ENCODE results near the gene TBC1D22A.
A peak's percentile ranks its signal among the peaks of the same experiment; 100 is the strongest.

The TBC1D22A gene

DNA sequence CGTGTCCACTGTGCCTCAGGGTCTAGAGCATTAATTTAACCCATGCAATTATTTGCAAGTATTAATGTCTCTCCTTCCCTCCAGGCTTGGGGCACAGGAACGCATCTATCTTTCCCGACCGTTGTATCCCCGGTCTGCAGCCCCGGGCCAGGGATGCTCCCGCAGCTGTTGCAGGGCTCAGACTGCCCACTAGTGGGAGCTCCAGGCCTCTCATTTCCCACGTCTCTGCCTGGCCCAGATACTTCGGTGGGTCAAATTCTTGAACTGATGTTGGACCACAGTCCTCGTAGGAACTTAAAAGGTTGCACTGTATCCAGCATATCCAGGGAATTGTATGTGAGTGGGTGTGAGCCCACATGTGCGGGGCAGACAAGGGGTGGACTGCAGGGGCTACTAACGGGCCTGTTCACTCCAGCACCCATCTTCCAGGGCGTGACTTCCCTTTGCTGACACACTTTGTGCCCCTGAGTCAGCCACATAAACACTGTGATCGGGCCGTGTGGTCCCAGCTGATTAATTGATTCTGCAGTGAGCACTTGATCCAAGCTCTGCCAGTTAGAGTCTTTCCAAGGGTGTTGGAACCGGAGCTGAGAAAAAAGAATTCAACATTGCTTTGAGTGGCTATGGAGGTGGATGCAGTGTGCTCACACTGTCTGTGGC lies 451.3 kb downstream of the TBC1D22A start:
- DNase-seq = peak; percentile 78

DNA sequence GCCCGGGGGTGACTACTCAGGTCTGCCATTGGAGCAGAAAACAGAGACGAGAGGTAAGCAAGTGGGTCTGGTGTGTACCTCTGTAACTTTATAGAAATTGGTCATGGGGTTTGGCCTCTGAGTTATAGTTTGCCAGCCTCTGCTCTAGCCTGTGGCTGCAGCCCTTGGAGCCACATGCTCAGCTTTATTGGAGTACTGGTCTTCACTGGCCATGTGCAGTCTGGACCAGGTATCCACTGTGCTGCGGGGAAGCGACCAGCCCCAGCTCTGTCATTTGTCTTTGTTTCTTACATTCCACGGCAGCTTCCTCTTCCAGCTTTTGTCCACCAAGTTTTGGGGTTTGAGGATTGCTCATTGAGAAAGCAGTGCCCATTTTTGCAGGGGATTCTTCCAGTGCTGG lies 453.4 kb downstream of the TBC1D22A start:
- no peak for DNase-seq

DNA sequence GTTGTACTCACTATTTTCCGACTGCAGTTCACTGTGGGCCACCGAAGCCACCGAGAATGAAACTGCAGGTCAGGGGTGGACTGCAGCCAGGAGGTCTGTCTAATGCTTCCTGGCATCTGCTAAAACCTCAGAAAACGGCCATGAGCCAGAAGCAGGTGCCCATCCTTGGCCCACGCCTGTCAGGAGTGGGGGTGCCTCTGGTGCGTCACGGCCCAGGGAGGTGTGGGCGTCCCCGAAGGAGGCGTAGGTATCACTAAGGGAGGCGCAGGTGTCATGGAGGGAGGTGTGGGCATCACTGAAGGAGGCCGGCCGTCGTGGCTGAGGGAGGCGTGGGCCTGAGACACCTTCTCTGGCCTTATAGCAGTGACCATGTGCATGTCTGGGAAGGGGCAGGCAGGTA lies 456.2 kb downstream of the TBC1D22A start:
- DNase-seq = no peak

DNA sequence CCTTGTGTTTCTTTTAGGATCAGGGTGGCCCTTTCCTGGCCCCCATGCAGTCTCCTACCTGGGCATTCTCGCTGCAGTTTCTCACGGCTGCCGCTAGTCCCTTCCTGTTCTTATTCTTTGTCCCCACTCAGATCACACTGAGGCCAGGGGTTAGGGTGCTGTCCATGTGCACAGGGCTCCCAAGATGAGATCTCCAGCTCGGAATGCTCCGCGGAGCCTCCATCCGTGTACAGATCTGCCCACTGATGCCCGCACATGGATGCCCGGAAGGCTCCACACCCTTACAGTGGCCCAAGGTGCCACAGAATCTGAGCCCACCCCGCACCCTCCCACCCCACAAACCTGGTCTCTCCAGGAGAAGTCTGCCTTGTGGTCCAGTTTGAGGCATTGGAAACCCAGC lies 457.3 kb downstream of the TBC1D22A start:
- no peak for DNase-seq

DNA sequence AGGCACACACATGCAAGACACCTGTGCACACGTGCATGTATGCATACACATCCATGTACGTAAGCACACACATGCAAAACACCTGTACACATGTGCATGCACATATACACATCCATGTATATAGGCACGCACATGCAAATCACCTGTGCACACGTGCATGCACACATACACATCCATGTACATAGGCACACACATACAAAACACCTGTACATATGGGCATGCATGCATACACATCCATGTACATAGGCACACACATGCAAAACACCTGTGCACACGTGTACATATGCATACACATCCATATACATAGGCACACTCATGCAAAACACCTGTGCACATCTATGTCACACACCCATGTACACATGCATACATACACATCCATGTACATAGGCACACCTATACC lies 458.3 kb downstream of the TBC1D22A start:
- no peak for DNase-seq

DNA sequence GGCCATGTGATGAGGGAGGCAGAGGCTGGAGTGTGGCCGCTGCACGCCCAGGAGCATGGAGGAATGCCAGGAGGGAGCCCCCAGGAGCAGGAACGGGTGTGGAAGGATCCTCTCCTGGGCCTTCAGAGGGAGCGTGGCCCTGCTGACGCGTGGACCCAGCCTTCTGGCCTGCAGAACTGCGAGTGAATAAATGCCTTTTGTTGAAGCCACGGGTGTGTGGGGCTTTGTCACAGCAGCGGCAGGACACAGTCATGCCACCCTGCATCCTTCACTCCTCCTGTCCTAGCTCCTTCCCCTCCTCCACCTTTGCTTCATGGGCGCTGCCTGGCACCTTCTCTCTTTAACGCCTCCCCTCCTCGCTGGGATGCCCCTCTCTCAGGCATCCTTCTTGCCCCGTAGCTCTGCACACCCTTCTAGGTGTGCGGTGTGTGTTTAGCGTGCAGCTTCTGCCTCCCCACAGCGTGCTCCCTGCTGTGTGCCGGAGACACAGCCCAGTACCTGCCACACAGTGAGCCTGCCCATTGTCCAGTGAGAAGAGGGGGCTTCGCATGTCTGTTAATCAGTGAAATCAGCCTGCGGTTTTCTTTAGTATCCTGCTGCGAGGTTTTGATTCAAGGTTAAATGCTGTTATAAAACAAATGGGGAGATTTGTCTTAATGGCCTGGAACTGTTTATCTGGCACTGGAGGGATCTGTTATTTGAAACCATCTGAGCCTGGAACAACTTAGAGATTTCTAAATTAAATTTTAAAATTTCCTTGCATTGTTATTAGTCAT lies 459.6 kb downstream of the TBC1D22A start:
- no peak for DNase-seq
